ENCODE results near the gene RBM33.
A peak's percentile ranks its signal among the peaks of the same experiment; 100 is the strongest.
"Not testable (repeated sequence)": the region's sequence is repeated elsewhere in the genome, so short reads cannot be mapped to it uniquely, and the experiment has no call there.

Gene RBM33, protein sequence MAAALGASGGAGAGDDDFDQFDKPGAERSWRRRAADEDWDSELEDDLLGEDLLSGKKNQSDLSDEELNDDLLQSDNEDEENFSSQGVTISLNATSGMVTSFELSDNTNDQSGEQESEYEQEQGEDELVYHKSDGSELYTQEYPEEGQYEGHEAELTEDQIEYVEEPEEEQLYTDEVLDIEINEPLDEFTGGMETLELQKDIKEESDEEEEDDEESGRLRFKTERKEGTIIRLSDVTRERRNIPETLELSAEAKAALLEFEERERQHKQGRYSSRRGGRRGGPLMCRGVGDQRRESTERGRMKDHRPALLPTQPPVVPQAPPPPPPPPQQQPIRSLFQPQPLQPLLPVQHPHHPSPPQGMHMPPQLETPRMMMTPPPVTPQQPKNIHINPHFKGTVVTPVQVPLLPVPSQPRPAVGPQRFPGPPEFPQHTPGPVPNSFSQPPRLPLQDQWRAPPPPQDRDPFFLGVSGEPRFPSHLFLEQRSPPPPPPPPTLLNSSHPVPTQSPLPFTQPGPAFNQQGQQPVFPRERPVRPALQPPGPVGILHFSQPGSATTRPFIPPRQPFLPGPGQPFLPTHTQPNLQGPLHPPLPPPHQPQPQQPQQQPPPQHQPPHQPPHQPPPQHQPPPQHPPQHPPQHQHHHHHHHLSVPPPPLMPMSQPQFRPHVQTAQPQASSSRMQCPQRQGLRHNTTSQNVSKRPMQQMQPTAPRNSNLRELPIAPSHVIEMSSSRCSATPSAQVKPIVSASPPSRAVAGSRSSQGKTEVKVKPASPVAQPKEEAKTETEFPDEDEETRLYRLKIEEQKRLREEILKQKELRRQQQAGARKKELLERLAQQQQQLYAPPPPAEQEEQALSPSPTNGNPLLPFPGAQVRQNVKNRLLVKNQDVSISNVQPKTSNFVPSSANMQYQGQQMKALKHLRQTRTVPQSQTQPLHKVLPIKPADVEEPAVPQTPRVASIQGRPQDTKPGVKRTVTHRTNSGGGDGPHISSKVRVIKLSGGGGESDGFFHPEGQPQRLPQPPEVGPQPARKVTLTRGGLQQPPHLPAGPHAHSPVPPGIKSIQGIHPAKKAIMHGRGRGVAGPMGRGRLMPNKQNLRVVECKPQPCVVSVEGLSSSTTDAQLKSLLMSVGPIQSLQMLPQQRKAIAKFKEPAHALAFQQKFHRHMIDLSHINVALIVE
- 23.9 to 87.8 (median 40.0) reads per million in 17 experiments for total RNA-seq

GRCh38 chr7:155644178-155644970, at the start of gene RBM33:
RBM33 (plus strand) TSS chr7:155644661; CDS start chr7:155644877, 216 bp downstream.
- DNase-seq: peak; percentile 80 to 91 (median 88)

DNA sequence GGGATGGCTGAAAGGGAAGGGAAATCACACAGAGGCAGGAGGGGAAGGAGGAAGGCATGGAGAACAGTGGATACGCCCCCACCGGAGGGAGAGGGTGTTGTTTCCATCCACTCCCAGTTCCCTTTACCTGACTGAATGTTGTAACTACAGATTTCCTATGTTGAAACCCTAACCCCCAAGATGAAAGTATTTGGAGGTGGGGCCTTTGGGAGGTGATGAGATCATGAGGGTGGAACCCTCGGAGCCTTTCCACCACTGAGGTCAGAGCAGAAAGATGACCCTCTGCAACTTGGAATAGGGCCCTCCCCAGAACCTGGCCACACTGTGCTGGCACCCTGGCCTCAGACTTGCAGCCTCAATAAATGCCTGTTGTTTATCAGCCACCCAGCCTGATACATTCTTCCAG, 49.5 kb upstream of the RBM33 start:
- peak in 3 of 4 experiments; percentile 23 to 33 (median 27) for DNase-seq

DNA sequence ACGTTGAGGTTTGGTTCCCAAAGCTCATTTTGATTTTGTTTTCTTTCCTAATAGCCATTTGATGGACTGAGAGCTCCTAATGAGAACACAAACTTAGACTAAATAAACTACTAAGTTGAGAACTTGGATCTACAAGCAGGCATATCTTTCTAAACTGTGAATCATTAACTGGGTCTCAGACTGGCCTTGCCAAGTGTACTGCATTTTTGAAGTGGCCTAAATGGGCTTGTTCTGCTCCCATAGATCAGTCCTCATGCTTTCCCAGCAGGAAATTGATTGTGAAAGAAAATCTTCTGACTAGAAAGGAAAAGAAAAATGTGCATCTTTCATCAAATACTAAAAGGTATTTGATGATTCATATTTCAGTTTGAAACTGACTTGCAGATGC, 46.7 kb upstream of the RBM33 start:
- no peak for DNase-seq

- peak; percentile 80 to 93 (median 89) for DNase-seq
These were observed 45.7 kb upstream of the RBM33 start for GRCh38 chr7:155598810-155599210.

GRCh38 chr7:155602156-155602555, 42.3 kb upstream of the RBM33 start:
- DNase-seq: no peak

GRCh38 chr7:155602750-155603149, 41.7 kb upstream of the RBM33 start:
- DNase-seq: no peak

GRCh38 chr7:155603205-155603857, 41.1 kb upstream of the RBM33 start:
- peak; percentile 25 to 57 (median 46) for DNase-seq

GRCh38 chr7:155603858-155604503, 40.5 kb upstream of the RBM33 start:
- DNase-seq: no peak

DNA sequence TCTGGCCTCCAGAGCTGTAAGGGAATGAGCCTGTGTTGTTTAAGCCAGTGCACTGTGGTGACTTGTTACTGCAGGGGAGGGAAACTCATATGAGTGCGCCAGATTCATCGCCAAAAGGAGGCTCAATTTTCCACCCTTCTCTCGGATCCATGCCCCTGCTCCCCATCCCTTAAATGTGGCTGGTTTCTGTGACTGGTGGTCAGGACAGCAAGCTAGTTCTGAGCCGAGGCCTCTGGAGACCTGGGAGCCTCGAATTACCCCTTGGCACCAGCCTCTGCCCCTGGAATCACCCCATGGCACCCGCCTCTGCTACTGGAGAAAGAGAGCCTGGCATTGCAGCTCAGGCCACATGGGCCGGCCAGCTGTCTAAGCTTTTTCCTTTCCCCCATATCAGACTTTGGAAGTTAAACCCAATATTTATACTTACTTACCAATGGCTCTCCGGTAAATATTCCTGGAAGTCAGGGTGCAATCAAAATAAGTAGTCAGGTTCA, 39.9 kb upstream of the RBM33 start:
- no peak for DNase-seq

GRCh38 chr7:155609185-155609584, 35.3 kb upstream of the RBM33 start:
- DNase-seq: no peak

GRCh38 chr7:155610633-155611193, 33.7 kb upstream of the RBM33 start:
- DNase-seq: peak in 3 of 4 experiments; percentile 16 to 39 (median 37)

GRCh38 chr7:155611808-155612447, 32.5 kb upstream of the RBM33 start:
- no peak for DNase-seq

- DNase-seq: no peak
These were observed 31.8 kb upstream of the RBM33 start for GRCh38 chr7:155612658-155613057.

DNA sequence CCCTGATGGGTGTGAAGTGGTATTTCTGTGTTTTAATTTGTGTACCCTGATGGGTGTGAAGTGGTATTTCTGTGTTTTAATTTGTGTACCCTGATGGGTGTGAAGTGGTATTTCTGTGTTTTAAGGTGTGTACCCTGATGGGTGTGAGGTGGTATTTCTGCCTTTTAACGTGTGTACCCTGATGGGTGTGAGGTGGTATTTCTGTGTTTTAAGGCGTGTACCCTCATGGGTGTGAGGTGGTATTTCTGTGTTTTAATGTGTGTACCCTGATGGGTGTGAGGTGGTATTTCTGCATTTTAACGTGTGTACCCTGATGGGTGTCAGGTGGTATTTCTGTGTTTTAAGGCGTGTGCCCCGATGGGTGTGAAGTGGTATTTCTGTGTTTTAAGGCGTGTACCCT, 29.4 kb upstream of the RBM33 start:
- not testable (repeated sequence) for DNase-seq

DNA sequence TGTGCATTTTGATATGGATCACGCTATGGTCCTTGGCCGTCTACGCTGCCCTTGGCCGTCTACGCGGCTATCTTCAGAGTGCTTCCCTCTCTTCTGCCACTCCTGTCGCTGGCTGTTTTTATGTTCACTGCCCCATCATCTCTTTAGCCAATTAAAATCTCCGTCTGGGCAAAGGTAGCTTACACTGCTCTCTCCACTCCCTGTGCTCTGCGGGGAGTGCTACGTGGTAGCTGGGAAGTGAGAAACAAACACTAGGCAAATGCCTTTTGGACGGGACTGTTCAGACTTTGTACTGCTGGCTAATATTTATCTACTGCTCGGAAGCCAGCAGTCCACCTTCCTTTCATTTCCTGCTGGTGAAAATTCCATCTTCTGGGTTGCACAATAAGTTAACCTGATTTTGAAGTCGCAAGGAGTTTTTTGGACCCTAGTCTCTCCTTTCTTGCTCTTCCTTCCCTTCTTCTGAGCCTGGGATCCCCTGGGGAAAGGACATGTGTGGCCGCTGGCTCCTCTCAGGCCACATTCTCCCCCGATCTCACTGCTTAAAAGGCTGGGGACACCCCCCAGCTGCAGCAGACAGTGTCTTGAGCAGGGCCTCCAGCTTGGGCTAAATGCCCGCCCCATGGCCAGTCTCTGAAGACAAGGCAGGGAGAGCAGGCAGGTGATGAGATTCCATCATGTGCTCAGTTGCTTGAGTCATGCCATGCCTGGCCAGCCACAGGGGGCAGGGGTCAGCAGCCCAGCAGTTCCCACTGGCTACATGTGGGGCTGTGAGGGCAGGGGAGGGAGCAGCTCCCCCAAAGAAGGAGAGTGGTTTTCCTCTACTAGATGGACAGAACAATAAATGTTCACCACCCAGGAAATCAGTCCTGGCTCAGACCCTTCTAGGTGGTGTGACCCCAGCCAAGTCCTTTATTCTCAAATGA, 25.5 kb upstream of the RBM33 start:
- no peak for DNase-seq

DNA sequence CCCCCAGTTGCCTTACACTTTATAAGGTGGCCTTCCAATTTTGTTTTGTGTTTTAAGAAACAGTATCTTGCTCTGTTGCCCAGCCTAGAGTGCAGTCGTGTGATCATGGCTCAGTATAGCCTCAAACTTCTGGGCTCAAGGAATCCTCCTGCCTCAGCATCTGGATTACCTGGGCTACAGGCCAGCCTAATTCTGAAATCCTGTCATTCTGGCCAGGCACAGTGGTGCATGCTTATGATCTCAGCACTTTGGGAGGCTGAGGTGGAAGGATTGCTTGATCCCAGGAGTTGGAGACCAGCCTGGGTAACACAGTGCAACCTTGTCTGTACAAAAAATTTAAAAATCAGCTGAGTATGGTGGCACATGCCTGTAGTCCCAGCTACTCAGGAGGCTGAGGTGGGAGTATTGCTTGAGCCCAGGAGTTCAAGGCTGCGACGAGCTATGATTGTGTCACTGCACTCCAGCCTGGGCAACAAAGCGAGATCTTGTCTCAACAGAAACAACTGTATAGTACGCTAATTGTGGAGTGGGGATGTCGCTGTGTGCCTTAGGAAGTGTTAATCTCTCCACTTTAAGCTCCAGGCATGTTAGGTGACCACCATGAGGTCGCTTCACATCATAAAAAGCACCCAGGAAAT, 24.7 kb upstream of the RBM33 start:
- DNase-seq: no peak

GRCh38 chr7:155620497-155620896, 24.0 kb upstream of the RBM33 start:
- no peak for DNase-seq

GRCh38 chr7:155621418-155621980, 23.0 kb upstream of the RBM33 start:
- no peak for DNase-seq
